Keratinocyte (primary cell): ENCODE data around the gene WDR33. TPM values are rescaled to one million over a fixed set of nuclear protein-coding genes. Genes with fewer than 3 reads are reported as not detected.

Source experiments
- DNase-seq: peaks from one replicate; pipeline ENCODE4 v3.0.0-alpha.2; 2011; ENCODE audit warnings: low read depth, missing footprints, low spot score
- FAIRE-seq: peaks from 2 replicates; lab custom pipeline; 2011; peaks lifted over from hg19 to GRCh38; lab: Jason Lieb, UNC
- H2AFZ ChIP-seq: 2 replicates; pipeline ENCODE4 v1.6.0; 2012; ENCODE audit warnings: low read length, control low read depth, inconsistent platforms; ENCODE audit not compliant: control insufficient read depth
- H3K27ac ChIP-seq: 2 replicates; pipeline ENCODE4 v1.5.1; 2011; ENCODE audit warnings: low read length; ENCODE audit not compliant: control insufficient read depth, insufficient read depth
- H3K27me3 ChIP-seq: 3 replicates; pipeline ENCODE4 v1.6.0; 2011; ENCODE audit warnings: low read length; ENCODE audit not compliant: control insufficient read depth, insufficient read depth; ENCODE audit errors: extremely low read depth
- H3K36me3 ChIP-seq, 2 experiments: 2 replicates in 1 of 2; 3 replicates in 1 of 2; pipeline ENCODE4 v1.5.1; 2011; ENCODE audit warnings: low read length in 2 of 2, mild to moderate bottlenecking in 1 of 2; ENCODE audit not compliant: control insufficient read depth in 2 of 2, insufficient read depth in 2 of 2; ENCODE audit errors: extremely low read depth in 1 of 2
- H3K4me1 ChIP-seq: 3 replicates; pipeline ENCODE4 v1.5.1; 2011; ENCODE audit warnings: low read length; ENCODE audit not compliant: control insufficient read depth, insufficient read depth; ENCODE audit errors: extremely low read depth
- H3K4me2 ChIP-seq: 3 replicates; pipeline ENCODE4 v1.6.0; 2011; ENCODE audit warnings: low read depth, low read length; ENCODE audit not compliant: control insufficient read depth, insufficient read depth; ENCODE audit errors: extremely low read depth
- H3K4me3 ChIP-seq, 3 experiments: fragments of 200-600 bp in 1 of 3; sonication (generic) in 1 of 3; 2 replicates in 2 of 3; 3 replicates in 1 of 3; pipeline ENCODE4 v1.5.1; 2011 to 2016; ENCODE audit warnings: low read length in 3 of 3, mild to moderate bottlenecking in 3 of 3, control low read depth in 2 of 3, inconsistent platforms in 1 of 3, low read depth in 1 of 3, mixed read lengths in 1 of 3, mixed run types in 1 of 3, moderate library complexity in 1 of 3; ENCODE audit not compliant: control insufficient read depth in 2 of 3, insufficient read depth in 2 of 3; ENCODE audit errors: extremely low read depth in 1 of 3
- H3K79me2 ChIP-seq: 2 replicates; pipeline ENCODE4 v1.6.0; 2012; ENCODE audit warnings: low read length; ENCODE audit not compliant: control insufficient read depth, insufficient read depth
- H3K9ac ChIP-seq: 3 replicates; pipeline ENCODE4 v1.6.0; 2011; ENCODE audit warnings: low read length; ENCODE audit not compliant: control insufficient read depth, insufficient read depth; ENCODE audit errors: extremely low read depth
- H3K9me1 ChIP-seq: 3 replicates; pipeline ENCODE4 v1.6.0; 2011; ENCODE audit warnings: low read length; ENCODE audit not compliant: control insufficient read depth, insufficient read depth; ENCODE audit errors: extremely low read depth
- H3K9me3 ChIP-seq: 2 replicates; pipeline ENCODE4 v1.5.1; 2012; ENCODE audit warnings: low read depth, low read length; ENCODE audit not compliant: control insufficient read depth
- H4K20me1 ChIP-seq: 3 replicates; pipeline ENCODE4 v1.6.0; 2011; ENCODE audit warnings: low read length; ENCODE audit not compliant: control insufficient read depth, insufficient read depth; ENCODE audit errors: extremely low read depth
- CTCF ChIP-seq, 3 experiments: IDR thresholded peaks in 1 of 3; conservative IDR thresholded peaks in 1 of 3; optimal IDR thresholded peaks in 1 of 3; 2 replicates in 2 of 3; 3 replicates in 1 of 3; pipeline versions ENCODE3 to v1.5.1; 2011; ENCODE audit warnings: low read length in 3 of 3, mild to moderate bottlenecking in 3 of 3, moderate library complexity in 2 of 3, control low read depth in 1 of 3, inconsistent platforms in 1 of 3; ENCODE audit not compliant: insufficient read depth in 2 of 3; ENCODE audit errors: extremely low read depth in 1 of 3
- EZH2 ChIP-seq: IDR thresholded peaks from one replicate; pipeline ENCODE4 v1.6.1; 2012; ENCODE audit warnings: inconsistent platforms, mild to moderate bottlenecking, low read length, moderate library complexity
- dilution Hi-C: fragments of 300-500 bp; cut with MboI; formaldehyde crosslinking; loops from one replicate; pipeline ENCODE4 v1.7.0; 2020; ENCODE audit warnings: low sequenced_read_pairs; ENCODE audit not compliant: extremely low pct_ligation_motif_present
- polyA plus RNA-seq, 5 experiments: library from polyadenylated mRNA; depleted of rRNA in 3 of 5; stranded (reverse) in 3 of 5; stranded (forward) in 1 of 5; unstranded in 1 of 5; fragments of >200 nt; gene quantifications; 1 replicate in 1 of 5; 2 replicates in 3 of 5; 3 replicates in 1 of 5; pipeline versions ENCODE4 v1.2.1 to v1.2.3, GENCODE V29; 2011 to 2012; ENCODE audit warnings: missing spikeins in 2 of 5, low read depth in 1 of 5, low replicate concordance in 1 of 5

Gene WDR33
- polyA plus RNA-seq, 1 donor (not counting 4 experiments of a cell fraction or from before 2014, with no cell fraction given): 44.5 TPM

- Histone ChIP-seq H3K27me3 (peaks cover 33% of the 10 kb centered on the region), H3K4me2 (no peak overlapping the region), H3K4me3 (no peak overlapping the region), H3K9ac (no peak overlapping the region), H2AFZ (no peak overlapping the region), H3K36me3 (no peaks in the 10 kb centered on the region), H4K20me1 (no peaks in the 10 kb centered on the region), H3K9me3 (no peaks in the 10 kb centered on the region), H3K79me2 (no peaks in the 10 kb centered on the region), H3K27ac (no peak overlapping the region), H3K4me1 (no peaks in the 10 kb centered on the region), H3K9me1 (no peaks in the 10 kb centered on the region)
- FAIRE-seq (no peak), DNase-seq (no peak)
- dilution Hi-C loops: loop anchor here (25.0 kb wide), 1 partner anchor 94 kb away; no protein-coding TSS in a partner anchor
- TF ChIP-seq EZH2 (no peak), CTCF (optimal IDR thresholded peaks at IDR 0.05 in 1 of 3, IDR thresholded peaks at IDR 0.05 in 1 of 3, conservative IDR thresholded peaks at IDR 0.05 in 1 of 3; ENCODE audit: extremely low read depth in 1 of 3, insufficient read depth in 2 of 3, low read length in 3 of 3) (no peak)
Measured at GRCh38 chr2:127681288-127681804, 129.6 kb downstream of the WDR33 start.

- no peak overlapping the region for H3K4me3 ChIP-seq
- H3K4me1 ChIP-seq: peaks cover 2% of the 10 kb centered on the region
- dilution Hi-C loops: loop anchor here (25.0 kb wide), 1 partner anchor 93 kb away; no protein-coding TSS in a partner anchor
- no peaks in the 10 kb centered on the region for H3K9me3 ChIP-seq
- peaks cover 38% of the 10 kb centered on the region for H3K27me3 ChIP-seq
- no peak for TF ChIP-seq EZH2
- TF ChIP-seq CTCF (optimal IDR thresholded peaks at IDR 0.05 in 1 of 3, IDR thresholded peaks at IDR 0.05 in 1 of 3, conservative IDR thresholded peaks at IDR 0.05 in 1 of 3; ENCODE audit: extremely low read depth in 1 of 3, insufficient read depth in 2 of 3, low read length in 3 of 3): no peak
- H3K79me2 ChIP-seq: no peaks in the 10 kb centered on the region
- no peak overlapping the region for H3K9ac ChIP-seq
- DNase-seq (no peak), FAIRE-seq (no peak)
- no peaks in the 10 kb centered on the region for H3K36me3 ChIP-seq
- H2AFZ ChIP-seq: no peak overlapping the region
- H3K9me1 ChIP-seq: no peaks in the 10 kb centered on the region
- H3K27ac ChIP-seq: no peak overlapping the region
- H3K4me2 ChIP-seq: no peak overlapping the region
- H4K20me1 ChIP-seq: no peaks in the 10 kb centered on the region
Measured at GRCh38 chr2:127680706-127681287, 130.2 kb downstream of the WDR33 start.
